CD4-positive, alpha-beta T cell treated with Interleukin-6 for 4 hours (primary cell): ENCODE data around the gene PSPN.
"Not testable (repeated sequence)": the region's sequence is repeated elsewhere in the genome, so short reads cannot be mapped to it uniquely, and the experiment has no call there.

ENCODE experiments used
- DNase-seq: peaks from one replicate; pipeline ENCODE4 v3.0.0-alpha.2; 2020; ENCODE audit warnings: mixed read lengths

Gene PSPN

DNA sequence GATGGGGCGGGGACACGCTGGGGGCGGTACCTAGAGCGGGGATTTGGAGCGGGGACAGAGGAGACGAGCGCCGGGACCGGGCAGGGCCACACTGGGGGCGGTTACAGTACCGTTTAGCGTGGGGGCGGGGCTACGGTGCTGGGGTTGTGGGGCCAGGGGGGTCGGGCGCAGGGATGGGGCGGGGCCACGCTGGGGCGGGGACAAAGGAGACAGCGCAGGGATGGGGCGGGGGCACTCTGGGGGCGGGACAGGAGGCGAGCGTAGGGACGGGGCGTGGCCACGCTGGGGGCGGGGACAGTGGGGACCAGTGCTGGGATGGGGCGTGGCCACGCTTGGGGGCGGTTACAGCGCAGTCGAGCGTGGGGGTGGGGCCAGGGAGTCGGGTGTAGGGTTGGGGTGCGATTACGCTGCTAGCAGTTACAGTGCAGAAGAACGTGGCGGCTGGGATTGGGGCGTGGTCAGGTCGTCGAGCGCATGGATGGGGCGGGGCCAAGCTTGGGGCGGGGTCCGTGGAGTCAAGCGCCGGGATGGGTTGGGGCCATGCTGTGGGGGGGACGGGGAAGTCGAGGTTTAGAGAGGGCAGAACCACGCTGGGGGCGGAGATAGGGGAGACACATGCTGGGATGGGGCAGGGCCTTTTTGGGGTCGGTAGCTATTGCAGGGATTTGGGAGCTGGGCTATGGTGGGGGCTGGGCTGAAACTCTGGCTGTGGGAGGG, 2.5 kb downstream of the PSPN start:
- peak; percentile 99 for DNase-seq

DNA sequence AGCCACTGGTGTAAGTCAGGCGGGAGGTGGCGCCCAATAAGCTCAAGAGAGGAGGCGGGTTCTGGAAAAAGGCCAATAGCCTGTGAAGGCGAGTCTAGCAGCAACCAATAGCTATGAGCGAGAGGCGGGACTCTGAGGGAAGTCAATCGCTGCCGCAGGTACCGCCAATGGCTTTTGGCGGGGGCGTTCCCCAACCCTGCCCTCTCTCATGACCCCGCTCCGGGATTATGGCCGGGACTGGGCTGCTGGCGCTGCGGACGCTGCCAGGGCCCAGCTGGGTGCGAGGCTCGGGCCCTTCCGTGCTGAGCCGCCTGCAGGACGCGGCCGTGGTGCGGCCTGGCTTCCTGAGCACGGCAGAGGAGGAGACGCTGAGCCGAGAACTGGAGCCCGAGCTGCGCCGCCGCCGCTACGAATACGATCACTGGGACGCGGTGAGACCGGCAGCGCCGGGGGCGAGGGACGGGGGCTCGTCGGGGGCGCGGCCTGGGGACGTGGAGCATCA, 3.1 kb downstream of the PSPN start, which contains the start of gene ALKBH7:
Gene ALKBH7, plus strand, starts transcription at position 201 of the 502 bp plus-strand sequence. Its CDS starts 27 bp downstream, at position 228.
- peak; percentile 98 for DNase-seq

DNA sequence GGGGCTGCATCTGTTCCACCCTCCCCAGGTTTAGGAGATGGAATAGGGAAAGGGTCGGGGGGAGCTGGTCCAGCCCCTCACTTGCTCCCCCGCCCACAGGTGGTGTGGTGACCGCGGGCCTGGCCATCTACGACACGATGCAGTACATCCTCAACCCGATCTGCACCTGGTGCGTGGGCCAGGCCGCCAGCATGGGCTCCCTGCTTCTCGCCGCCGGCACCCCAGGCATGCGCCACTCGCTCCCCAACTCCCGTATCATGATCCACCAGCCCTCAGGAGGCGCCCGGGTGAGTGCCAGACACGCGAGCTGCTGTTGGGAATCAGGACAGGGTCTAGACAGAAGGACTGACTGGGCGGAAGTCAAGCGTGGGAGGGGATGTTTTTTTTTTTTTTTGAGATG, 11.4 kb downstream of the PSPN start:
- no peak for DNase-seq

DNA sequence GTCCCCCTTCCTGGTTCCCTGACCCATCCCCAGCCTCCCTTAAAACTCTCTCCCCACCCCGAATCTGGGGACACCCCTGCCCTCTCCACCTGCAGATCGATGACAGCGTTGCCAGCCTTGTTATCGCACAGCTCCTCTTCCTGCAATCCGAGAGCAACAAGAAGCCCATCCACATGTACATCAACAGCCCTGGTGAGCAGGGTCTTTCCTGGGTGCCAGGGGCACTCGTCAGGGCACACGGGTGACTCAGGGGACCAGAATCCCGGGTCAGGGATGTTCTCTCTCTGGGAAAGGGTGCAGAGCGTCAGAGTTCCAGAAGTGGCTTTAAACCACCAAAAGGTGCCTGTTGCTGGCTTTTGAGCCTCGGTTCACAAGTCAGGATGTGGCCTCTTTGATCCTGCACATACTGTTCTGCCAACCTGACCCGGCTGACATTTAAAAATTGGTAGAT, 13.4 kb downstream of the PSPN start:
- DNase-seq, result peak; percentile 65

DNA sequence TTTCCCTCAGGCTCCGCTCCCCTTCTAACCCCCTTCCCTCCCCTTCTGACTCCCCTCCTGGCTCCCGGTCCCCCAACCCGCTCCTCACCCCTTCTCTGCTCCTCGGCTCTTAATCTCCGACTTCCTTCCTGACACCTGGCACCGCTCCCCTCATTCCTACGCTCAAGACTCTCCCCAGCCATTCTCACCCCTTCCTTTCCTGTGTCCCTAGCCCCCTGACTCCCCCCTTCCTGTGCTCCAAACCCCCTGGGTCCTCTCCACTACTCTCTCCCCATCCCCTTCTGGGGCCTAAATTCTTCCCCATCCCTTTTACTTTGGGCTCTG, 13.7 kb downstream of the PSPN start:
- DNase-seq, result peak; percentile 8

DNA sequence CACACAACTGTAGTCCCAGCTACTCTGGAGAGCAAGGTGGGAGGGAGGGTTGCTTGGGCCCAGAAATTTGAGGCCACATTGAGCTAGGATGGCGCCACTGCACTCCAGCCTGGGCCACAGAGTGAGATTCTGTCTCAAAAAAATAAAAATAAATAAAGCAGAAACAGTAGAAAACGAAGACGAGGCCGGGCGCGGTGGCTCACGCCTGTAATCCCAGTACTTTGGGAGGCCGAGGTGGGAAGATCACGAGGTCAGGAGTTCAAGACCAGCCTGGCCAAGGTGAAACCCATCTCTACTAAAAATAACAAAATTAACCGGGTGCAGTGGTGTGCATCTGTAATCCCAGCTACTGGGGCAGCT, 14.9 kb downstream of the PSPN start:
- DNase-seq, result not testable (repeated sequence)

DNA sequence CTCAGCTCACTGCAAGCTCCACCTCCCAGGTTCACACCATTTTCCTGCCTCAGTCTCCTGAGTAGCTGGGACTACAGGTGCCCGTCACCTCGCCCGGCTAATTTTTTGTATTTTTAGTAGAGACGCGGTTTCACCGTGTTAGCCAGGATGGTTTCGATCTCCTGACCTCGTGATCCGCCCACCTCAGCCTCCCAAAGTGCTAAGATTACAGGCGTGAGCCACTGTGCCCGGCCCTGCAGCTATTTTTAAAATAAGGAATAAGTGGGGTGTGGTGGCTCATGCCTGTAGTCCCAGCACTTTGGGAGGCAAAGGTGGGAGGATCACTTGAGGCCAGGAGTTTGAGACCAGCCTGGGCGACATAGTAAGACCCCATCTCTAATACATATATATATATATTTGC, 15.3 kb downstream of the PSPN start:
- not testable (repeated sequence) for DNase-seq

DNA sequence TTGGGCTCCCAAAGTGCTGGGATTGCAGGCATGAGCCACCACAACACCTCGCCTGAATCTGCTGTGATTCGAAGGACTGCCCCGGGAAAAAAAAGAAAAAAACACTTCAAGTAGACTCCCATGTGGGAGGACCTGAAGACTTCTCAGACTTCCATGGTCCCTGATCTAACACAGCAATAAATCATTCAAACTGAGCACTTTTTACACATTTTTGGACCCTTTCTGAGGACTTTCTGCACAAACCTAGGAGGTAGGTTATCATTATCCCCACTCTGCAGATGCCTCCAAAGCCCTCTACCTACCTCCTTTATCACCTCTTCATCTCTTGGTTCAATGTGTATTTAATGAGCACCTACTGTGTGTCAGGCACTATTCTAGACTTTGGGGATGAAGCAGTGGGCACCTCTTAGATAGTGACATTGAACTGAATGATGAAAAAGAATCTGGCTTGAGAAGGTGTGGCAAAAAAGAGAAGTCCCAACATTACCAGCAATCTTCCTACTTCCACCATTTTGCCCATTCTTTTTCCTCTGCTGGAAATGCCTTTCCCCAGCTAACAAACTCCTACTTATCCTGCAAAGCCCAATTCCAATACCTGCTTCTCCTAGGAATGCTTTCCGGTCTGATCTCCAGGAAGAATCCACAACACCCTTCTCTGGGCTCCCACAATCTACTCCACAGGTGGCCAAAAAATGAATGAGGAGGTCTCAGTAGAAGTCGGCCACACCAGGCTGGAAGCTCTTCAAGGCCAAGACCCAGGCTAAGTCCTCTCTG, 16.0 kb downstream of the PSPN start:
- no peak for DNase-seq

DNA sequence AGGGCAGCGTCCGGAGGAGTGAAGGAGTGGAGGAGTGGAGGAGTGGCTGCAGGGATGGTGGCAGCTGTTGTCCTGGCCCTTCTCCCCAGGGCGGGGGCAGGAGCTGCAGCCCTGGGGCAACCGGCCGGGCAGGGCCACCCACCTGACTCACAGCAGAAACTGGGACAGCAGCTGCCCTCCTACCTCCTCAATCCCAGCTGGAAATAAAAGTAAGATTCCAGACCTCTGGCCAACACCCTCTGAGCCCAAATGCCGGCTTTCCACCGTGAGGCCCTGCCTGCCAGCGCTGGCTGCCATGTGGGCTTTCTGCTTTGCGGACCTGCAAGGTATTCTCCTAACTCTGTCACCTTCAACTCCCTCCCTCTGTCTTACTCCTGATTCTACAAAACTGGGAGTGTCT, 17.7 kb downstream of the PSPN start:
- no peak for DNase-seq

DNA sequence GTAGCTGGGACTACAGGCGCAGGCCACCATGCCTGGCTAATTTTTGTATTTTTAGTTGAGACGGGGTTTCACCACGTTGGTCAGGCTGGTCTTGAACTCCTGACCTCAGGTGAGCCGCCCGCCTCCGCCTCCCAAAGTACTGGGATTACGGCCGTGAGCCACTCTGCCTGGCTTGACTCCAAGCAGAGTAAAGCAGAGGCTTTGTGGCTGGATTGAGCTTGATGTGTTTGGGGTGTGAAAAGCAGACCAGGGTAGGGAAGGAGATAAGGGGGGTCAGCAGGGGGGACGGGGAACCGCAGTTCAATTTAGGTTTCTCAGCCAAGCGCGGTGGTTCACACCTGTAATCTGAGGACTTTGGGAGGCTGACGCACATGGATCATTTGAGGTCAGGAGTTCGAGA, 18.6 kb downstream of the PSPN start:
- no peak for DNase-seq

DNA sequence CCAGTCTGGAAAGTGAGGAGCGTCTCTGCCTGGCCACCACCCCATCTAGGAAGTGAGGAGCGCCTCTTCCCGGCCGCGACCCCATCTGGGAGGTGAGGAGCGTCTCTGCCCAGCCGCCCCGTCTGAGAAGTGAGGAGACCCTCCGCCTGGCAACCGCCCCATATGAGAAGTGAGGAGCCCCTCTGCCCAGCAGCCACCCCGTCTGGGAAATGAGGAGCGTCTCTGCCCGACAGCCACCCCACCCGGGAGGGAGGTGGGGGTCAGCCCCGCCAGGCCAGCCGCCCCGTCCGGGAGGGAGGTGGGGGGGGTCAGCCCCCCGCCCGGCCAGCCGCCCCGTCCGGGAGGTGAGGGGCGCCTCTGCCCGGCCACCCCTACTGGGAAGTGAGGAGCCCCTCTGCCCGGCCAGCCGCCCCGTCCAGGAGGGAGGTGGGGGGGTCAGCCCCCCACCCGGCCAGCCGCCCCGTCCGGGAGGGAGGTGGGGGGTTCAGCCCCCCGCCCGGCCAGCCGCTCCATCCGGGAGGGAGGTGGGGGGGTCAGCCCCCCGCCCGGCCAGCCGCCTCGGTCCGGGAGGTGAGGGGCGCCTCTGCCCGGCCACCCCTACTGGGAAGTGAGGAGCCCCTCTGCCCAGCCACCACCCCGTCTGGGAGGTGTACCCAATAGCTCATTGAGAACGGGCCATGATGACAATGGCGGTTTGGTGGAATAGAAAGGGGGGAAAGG, 20.3 kb downstream of the PSPN start:
- not testable (repeated sequence) for DNase-seq

DNA sequence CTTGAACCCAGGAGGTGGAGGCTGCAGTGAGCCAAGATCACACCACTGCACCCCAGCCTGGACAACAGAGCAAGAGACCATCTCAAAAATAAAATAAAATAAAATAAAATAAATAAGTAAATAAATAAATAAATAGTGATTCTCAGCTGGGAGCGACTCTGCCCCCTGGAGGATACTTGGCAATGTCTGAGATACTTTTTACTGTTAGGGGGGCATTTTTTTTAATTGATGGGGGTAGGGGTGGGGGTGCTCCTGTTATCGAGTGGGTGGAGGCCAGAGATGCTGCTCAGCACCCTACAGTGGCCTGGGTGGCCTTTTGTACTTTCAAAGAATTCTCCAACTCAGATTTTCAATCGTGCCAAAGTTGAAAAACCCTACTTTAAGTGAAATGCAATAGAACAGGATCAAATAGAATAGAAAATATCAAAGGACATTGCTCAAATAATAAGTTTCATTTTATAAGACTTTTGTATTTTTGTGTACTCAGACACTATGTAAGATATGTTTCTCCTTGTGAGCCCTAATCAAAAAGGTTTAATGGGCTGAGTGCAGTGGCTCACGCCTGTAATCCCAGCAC, 21.5 kb downstream of the PSPN start:
- DNase-seq, result no peak

DNA sequence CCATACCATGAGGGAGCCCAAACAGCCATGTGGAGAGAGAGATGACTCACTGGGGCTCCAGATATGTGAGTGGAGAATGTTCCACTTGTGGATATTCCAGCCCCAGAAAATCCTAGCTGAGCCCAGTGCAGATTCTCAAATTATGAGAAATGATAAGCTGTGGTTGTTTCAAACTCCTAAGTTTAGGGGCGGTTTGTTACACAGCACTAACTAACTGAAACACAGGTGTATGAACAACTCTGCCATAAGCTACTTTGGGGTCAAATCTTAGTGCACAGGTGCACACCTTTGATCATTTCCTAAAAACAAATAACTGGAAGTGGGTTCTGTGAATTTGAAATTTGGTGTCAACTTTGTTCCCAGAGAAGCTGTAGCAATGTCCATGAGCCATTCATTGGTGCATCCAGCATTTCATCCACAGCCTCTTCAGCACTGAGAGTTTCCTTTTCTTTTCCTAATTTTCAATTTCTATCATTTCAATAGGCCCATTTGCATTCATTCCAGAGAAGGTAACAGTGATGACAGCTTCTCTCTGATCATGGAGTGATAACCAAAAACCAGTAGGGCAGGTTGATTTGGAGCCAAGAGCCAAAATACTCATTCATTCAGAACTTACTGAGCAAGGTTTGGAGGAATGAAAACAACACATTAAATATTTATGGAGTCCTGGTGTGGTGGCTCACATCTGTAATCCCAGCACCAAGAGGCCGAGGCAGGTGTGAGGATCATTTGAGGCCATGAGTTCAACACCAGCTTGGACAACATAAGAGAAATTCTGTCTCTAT, 23.2 kb downstream of the PSPN start:
- DNase-seq, result no peak

DNA sequence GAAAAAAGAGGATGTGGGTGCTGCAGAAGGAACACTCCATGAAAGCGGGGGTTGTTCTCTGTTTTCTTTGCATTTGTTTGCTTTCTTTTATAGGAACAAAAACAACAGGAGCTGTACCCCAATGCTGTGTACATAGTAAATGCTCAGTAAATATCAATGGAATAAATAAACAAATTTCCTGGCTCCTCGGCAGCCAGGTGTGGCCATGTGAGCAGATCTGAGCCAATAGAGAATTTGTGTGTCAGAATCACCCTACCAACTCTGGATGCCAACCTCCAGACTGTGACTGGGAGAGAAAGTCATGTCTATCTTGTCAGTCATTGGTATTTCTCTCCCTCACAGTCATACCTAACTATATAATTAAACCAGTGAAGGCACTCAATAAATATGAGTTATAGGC, 25.0 kb downstream of the PSPN start:
- DNase-seq, result no peak

DNA sequence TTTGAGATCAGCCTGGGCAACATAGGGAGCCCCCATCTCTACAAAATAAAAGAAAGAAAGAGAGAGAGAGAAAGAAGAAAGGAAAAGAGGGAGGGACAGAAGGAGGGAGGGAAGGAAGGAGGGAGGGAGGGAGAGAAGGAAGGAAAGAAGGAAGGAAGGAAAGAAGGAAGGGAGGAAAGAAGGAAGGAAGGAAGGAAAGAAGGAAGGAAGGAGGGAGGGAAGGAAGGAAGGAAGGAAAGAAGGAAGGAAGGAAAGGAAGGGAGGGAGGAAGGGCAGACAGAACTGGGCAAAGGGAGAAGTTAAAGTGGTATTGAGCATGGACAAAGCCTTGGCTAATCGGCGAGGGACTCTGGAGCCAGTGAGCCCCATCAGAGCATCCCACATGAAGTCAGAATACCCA, 26.5 kb downstream of the PSPN start:
- DNase-seq, result not testable (repeated sequence)

DNA sequence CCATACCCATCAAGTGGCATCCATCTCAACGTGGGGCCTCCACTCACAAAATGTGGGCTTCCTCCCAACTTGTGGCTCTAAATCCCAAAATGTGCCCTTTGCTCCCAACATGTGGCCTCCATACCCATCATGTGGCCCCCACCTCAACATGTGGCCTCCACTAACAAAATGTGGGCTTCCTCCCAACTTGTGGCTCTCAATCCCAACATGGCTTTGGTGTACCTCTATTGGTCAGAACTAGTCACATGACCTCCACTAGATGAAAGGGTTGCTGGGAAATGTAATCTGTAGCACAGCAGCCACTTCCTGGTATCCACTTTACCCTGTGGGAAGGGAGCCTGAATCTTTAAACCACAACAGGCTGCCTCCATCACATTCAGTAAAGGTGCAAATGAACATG, 32.3 kb downstream of the PSPN start:
- DNase-seq, result no peak

DNA sequence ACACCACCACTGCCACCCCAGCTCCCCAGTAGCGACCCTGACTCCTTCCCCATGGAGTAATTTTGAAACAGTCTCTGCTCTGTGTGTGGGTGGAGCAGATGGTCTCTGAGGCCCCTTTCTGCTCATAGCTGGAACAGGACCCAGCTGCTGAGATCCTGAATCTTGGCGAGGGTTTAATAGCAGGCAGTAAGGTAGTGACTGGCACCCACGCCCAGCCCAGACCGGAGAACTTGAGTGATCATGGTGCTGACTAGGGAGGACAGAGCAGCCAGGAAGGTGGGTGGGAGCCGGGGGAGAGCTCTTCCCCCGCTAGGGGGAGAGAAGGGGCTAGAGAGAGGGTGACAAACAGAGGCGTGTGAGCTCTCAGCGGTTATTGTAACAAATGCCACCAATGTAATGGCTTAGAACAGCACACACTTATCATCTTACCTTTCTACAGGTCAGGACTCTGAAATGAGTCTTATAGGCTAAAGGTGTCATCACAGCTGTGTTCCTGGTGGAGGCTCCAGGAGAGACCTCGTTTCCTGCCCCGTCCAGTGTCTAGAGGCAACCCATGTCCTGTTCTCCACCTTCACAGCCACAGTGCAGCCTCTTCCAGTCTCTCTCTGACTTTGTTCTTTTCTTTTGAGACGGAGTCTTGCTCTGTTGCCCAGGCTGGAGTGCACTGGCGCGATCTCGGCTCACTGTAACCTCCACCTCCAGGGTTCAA, 35.1 kb downstream of the PSPN start:
- DNase-seq, result no peak

DNA sequence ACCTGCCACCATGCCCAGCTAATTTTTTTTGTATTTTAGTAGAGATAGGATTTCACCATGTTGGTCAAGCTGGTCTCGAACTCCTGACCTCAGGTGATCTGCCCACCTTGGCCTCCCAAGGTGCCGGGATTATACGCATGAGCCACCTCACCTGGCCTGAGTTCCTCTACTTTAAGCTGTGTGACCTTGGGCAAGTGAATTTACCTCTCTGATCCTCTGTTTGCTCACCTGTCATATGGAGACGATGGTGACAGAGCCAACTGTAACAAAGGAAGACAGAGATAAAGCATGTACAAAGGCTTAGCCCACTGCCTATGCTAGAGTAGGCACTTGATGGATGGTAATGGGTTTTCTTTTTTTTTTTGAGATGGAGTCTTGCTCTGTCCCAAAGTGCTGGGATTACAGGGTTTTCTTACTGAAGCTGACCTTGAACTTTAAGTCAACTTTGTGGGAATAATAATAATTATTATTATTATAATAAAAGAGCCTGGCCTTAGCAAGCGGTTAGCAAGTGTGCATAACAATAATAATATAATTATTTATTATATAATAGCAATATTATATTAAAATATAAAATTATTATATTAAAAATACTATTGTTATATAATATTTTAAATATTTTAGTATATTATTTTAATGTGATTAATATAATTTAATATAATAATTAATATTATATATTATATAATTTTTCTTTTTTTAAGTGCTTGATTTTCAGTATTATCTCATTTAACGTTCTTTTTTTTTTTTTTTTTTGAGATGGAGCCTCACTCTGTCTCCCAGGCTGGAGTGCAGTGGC, 41.0 kb downstream of the PSPN start:
- no peak for DNase-seq

DNA sequence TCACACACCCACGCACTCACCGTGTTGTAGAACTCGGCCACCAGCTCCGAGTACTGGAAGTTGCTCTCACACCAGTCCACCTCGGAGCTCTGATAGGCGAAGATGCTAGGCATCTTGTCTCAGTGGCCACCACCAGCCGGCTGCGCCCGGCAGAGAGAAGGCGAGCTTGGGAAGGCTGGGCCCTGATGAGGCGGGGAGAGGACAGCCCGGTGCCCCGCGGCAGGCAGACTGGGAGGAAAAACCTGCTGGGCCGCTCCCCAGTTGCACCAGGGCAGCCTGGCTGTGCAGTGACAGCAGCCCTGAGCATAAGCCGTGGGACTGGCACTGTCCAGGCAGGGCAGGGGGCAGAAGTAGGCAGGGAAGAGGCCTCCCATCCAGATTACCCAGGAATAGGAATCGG, 42.3 kb downstream of the PSPN start, which contains the start of gene ACER1:
Gene ACER1, minus strand, starts transcription at position 174 of the 400 bp plus-strand sequence. Its CDS starts 61 bp downstream, at position 113.
- DNase-seq, result no peak

DNA sequence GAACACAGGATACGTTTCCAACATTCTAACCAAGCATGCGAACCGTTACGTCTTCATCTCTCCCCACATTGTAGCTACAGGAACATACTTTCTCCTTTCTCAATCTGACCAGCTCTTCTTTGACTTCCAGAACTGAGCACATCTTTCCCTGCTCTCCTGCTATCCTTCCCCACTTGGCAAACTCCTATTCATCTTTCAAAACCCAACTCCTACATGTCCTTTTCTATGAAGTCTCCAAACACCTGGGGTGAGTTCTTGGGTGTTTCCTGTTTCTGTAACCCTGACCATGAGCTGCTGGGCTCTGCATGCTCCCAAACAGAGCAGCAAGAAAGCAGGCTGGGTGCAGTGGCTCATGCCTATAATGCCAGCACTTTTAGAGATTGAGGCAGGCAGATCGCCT, 48.9 kb downstream of the PSPN start:
- DNase-seq, result no peak

DNA sequence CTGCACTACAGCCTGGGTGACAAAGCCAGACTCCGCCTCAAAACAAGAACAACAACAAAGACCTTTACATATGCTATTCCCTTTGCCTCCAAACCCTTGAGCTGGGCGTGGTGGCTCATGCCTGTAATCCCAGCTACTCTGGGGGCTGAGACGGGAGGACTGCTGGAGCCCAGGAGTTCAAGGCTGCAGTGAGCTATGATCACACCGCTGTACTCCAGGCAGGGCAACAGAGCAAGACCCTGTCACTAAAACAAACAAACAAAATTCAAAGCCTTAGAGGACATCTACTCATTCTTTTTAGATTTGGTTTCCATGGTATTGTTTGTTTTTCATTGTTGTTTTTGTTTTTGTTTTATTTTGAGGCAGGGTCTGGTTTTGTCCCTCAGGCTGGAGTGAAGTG, 50.1 kb downstream of the PSPN start:
- no peak for DNase-seq
